ENCODE data around the gene ANKRD24.

DNA sequence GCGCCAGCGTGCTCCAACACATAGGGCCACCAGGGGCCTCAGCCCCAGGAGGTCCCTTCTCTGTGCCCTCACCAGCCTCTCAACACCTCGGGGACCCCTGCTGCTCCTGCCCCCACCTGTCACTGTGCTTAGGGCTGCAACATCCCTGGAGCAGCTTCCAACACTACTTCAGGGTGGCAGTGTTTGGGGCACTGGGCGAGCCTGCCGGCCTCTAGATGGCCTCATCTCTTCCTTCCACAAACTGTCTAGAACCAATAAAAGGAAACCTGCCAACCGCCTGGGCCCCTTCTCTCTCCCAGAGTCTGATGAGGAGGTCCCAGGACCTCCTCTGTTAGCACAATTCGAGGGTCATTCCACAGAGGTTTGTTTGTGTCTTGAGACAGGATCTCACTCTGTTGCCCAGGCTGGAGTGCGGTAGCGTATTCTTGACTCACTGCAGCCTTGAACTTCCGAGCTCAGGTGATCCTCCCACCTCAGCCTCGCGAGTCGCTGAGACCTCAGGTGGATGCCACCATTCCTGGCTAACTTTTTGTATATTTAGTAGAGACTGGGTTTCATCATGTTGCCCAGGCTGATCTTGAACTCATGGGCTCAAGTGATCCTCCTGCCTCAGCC lies 86.4 kb downstream of the ANKRD24 start:
- no peak for TF ChIP-seq POLR2AphosphoS5 (IDR thresholded peaks at IDR 0.05; ENCODE audit: low read depth, low read length)
- TF ChIP-seq POLR2A (IDR thresholded peaks at IDR 0.05; ENCODE audit: low read depth, low read length), result no peak
- no peak for TF ChIP-seq SPI1 (IDR thresholded peaks at IDR 0.05; ENCODE audit: low read depth, low read length)
